ENCODE measurements around the gene SUV39H1.

Gene SUV39H1

DNA sequence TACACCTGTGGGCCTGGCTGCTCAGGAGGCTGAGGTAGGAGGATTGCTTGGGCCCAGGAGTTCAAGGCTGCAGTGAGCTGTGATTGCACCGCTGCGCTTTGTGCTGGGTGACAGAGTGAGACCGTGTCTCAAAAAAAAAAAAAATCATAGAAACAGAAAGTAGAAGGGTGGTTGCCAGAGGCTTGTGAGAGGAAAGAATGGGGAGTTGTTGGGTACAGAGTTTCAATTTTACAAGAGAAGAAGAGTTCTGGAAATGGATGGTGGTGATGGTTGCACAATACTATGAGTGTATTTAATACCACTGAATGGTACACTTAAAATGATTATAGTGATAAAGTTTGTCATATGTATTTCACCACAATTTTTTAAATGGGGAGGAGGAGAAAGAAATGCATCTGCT lies 54.8 kb downstream of the SUV39H1 start:
- no peak for DNase-seq
- ChIA-PET CTCF (no interaction called here), POLR2A (no interaction called here)
- 94% methylated on average over 2 of the region's 3 CpGs for WGBS (ENCODE audit: insufficient coverage)
- H3K27me3 ChIP-seq (replicated peaks in 2 of 5; ENCODE audit: control insufficient read depth in 4 of 5, insufficient read depth in 5 of 5, low read length in 4 of 5): peaks cover 0 to 4% (median 0%) of the 10 kb centered on the region in 5 experiments
- no peaks in the 10 kb centered on the region for H3K4me1 ChIP-seq (ENCODE audit: control extremely low read depth in 1 of 4, control insufficient read depth in 4 of 4, insufficient read depth in 4 of 4, low read length in 3 of 4)
- H3K36me3 ChIP-seq (ENCODE audit: control insufficient read depth in 4 of 4, insufficient read depth in 4 of 4, low read length in 3 of 4): no peaks in the 10 kb centered on the region
- no peaks in the 10 kb centered on the region for H3K9me3 ChIP-seq (ENCODE audit: control extremely low read depth in 1 of 5, control insufficient read depth in 4 of 5, insufficient read depth in 2 of 5, low read depth in 1 of 5, low read length in 4 of 5)
- no peak overlapping the region for H3K27ac ChIP-seq (ENCODE audit: insufficient read depth in 1 of 2, low read depth in 1 of 2, low read length in 2 of 2, poor library complexity in 1 of 2, severe bottlenecking in 2 of 2)
- H3K4me3 ChIP-seq (ENCODE audit: control insufficient read depth in 1 of 7, extremely low read depth in 1 of 7, insufficient read depth in 4 of 7, low read depth in 2 of 7, low read length in 6 of 7): no peak overlapping the region

DNA sequence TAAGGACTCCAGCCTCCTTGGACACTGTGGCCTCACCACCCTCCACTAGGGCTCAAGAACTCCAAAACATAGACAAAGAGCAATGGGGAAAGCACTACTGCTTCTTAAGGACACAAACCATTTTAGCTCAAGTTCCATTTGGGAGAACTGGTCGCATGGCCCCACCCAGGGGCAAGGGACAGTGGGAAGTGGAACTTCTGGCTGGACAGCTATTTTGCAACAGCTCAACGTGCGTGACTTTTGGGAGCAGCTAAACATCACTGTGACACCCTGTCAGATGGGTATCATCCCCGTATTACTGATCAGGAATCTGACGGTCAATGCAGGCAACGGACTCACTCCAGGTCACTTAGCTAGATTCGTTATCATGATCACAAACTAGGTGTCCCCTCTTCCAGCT lies 56.0 kb downstream of the SUV39H1 start:
- POLR2A ChIA-PET: no interaction called here
- H3K27ac ChIP-seq (ENCODE audit: insufficient read depth in 1 of 2, low read depth in 1 of 2, low read length in 2 of 2, poor library complexity in 1 of 2, severe bottlenecking in 2 of 2): no peak overlapping the region
- CTCF ChIA-PET: no interaction called here

DNA sequence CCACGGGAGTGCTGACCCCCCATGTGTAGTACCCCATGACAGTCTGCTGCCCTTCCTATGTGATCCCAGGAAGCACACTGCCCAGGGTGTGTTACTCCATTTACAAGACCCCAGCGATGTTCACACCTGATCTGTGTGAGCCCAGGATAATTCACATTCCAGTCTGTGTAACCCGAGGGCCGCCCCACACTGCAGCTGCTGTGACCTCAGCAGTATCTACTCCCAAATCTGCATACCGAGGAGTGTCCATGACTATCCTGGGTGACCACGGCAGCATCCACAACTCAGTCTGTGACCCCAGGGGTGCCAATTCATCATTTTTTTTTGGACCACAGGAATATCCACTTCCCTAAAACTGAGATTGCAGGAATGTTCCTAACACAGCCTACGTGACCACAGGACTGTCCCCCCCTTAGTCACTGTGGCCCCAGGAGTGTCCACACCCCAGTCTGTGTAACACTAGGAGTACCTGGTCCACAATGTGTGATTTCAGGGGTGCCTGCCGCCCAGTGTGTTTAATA lies 57.2 kb downstream of the SUV39H1 start:
- H3K27ac ChIP-seq (ENCODE audit: insufficient read depth in 1 of 2, low read depth in 1 of 2, low read length in 2 of 2, poor library complexity in 1 of 2, severe bottlenecking in 2 of 2): no peak overlapping the region
- H3K4me3 ChIP-seq (ENCODE audit: control insufficient read depth in 1 of 7, extremely low read depth in 1 of 7, insufficient read depth in 4 of 7, low read depth in 2 of 7, low read length in 6 of 7): no peak overlapping the region
- DNase-seq: no peak
- 79% methylated on average over 8 of the region's 8 CpGs for WGBS (ENCODE audit: insufficient coverage)
- H3K27me3 ChIP-seq (replicated peaks in 2 of 5; ENCODE audit: control insufficient read depth in 4 of 5, insufficient read depth in 5 of 5, low read length in 4 of 5): peaks cover 0 to 4% (median 0%) of the 10 kb centered on the region in 5 experiments
- no peaks in the 10 kb centered on the region for H3K9me3 ChIP-seq (ENCODE audit: control extremely low read depth in 1 of 5, control insufficient read depth in 4 of 5, insufficient read depth in 2 of 5, low read depth in 1 of 5, low read length in 4 of 5)
- ChIA-PET CTCF (no interaction called here), POLR2A (no interaction called here)
- H3K36me3 ChIP-seq (ENCODE audit: control insufficient read depth in 4 of 4, insufficient read depth in 4 of 4, low read length in 3 of 4): no peaks in the 10 kb centered on the region
- no peaks in the 10 kb centered on the region for H3K4me1 ChIP-seq (ENCODE audit: control extremely low read depth in 1 of 4, control insufficient read depth in 4 of 4, insufficient read depth in 4 of 4, low read length in 3 of 4)

More for the DNA sequence above, 56.0 kb downstream of the SUV39H1 start:
- H3K36me3 ChIP-seq (ENCODE audit: control insufficient read depth in 4 of 4, insufficient read depth in 4 of 4, low read length in 3 of 4): no peaks in the 10 kb centered on the region
- WGBS (ENCODE audit: insufficient coverage): 92% methylated on average over 7 of the region's 7 CpGs
- H3K27me3 ChIP-seq (replicated peaks in 2 of 5; ENCODE audit: control insufficient read depth in 4 of 5, insufficient read depth in 5 of 5, low read length in 4 of 5): peaks cover 0 to 4% (median 0%) of the 10 kb centered on the region in 5 experiments
- no peak overlapping the region for H3K4me3 ChIP-seq (ENCODE audit: control insufficient read depth in 1 of 7, extremely low read depth in 1 of 7, insufficient read depth in 4 of 7, low read depth in 2 of 7, low read length in 6 of 7)
- H3K4me1 ChIP-seq (ENCODE audit: control extremely low read depth in 1 of 4, control insufficient read depth in 4 of 4, insufficient read depth in 4 of 4, low read length in 3 of 4): no peaks in the 10 kb centered on the region
- DNase-seq: no peak
- no peaks in the 10 kb centered on the region for H3K9me3 ChIP-seq (ENCODE audit: control extremely low read depth in 1 of 5, control insufficient read depth in 4 of 5, insufficient read depth in 2 of 5, low read depth in 1 of 5, low read length in 4 of 5)

DNA sequence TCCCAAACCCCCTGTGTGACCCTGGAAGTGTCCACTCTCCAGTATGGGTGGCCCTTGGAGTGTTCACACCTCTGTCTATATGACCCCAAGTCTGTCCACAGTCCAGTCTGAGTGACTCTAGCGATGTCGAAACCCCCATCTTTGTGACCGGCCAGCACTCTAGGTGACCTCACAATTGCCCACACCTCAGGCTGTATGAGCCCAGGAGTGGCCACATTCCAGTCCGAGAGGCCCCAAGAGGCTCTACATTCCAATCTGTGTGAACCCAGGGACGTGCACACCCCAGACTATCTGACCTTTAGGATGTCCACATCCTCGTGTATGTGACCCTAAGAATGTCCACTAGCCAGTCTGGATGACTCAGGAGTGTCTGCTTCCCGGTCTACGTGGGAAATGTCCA lies 57.7 kb downstream of the SUV39H1 start:
- H3K27me3 ChIP-seq (replicated peaks in 2 of 5; ENCODE audit: control insufficient read depth in 4 of 5, insufficient read depth in 5 of 5, low read length in 4 of 5): peaks cover 0 to 4% (median 0%) of the 10 kb centered on the region in 5 experiments
- POLR2A ChIA-PET: no interaction called here
- no peaks in the 10 kb centered on the region for H3K9me3 ChIP-seq (ENCODE audit: control extremely low read depth in 1 of 5, control insufficient read depth in 4 of 5, insufficient read depth in 2 of 5, low read depth in 1 of 5, low read length in 4 of 5)
- no peaks in the 10 kb centered on the region for H3K4me1 ChIP-seq (ENCODE audit: control extremely low read depth in 1 of 4, control insufficient read depth in 4 of 4, insufficient read depth in 4 of 4, low read length in 3 of 4)
- H3K4me3 ChIP-seq (ENCODE audit: control insufficient read depth in 1 of 7, extremely low read depth in 1 of 7, insufficient read depth in 4 of 7, low read depth in 2 of 7, low read length in 6 of 7): no peak overlapping the region
- no peak for DNase-seq
- H3K27ac ChIP-seq (ENCODE audit: insufficient read depth in 1 of 2, low read depth in 1 of 2, low read length in 2 of 2, poor library complexity in 1 of 2, severe bottlenecking in 2 of 2): no peak overlapping the region
- CTCF ChIA-PET: no interaction called here
- no peaks in the 10 kb centered on the region for H3K36me3 ChIP-seq (ENCODE audit: control insufficient read depth in 4 of 4, insufficient read depth in 4 of 4, low read length in 3 of 4)
- 78% methylated on average over 8 of the region's 8 CpGs for WGBS (ENCODE audit: insufficient coverage)
